Measurements from ENCODE around the gene SRGAP3. TPM values are rescaled to one million over a fixed set of nuclear protein-coding genes. Genes with fewer than 3 reads are reported as not detected.

Gene SRGAP3
- total RNA-seq, 4 donors from 2014 or later: 14.7 to 58.9 (median 18.7) TPM

DNA sequence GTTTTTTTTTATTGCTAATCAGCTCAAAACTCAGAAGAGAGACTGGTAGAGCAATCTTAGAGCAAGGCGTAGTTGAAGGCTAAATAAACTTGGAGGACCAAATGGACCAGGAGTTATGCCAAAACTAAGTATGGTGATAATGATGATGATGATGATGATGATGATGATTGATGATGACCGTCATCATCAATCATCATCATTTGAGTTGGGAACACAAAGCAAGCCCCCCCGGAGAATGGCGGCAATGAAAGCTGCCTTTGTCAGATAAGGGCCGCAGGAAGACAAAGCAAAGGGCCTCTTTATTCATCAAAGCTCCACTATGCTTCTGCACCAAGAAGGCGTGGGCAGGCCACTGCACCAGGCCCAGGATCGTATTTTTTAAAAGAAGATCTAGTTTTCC lies 204.1 kb downstream of the SRGAP3 start:
- 93 to 94% methylated on average over 7 of the region's 7 CpGs for WGBS, 2 donors
- TF ChIP-seq POLR2A (IDR thresholded peaks at IDR 0.05): no peak
- TF ChIP-seq, protein P1, sequence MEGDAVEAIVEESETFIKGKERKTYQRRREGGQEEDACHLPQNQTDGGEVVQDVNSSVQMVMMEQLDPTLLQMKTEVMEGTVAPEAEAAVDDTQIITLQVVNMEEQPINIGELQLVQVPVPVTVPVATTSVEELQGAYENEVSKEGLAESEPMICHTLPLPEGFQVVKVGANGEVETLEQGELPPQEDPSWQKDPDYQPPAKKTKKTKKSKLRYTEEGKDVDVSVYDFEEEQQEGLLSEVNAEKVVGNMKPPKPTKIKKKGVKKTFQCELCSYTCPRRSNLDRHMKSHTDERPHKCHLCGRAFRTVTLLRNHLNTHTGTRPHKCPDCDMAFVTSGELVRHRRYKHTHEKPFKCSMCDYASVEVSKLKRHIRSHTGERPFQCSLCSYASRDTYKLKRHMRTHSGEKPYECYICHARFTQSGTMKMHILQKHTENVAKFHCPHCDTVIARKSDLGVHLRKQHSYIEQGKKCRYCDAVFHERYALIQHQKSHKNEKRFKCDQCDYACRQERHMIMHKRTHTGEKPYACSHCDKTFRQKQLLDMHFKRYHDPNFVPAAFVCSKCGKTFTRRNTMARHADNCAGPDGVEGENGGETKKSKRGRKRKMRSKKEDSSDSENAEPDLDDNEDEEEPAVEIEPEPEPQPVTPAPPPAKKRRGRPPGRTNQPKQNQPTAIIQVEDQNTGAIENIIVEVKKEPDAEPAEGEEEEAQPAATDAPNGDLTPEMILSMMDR (IDR thresholded peaks at IDR 0.05): no peak
- no peak overlapping the region for H3K4me3 ChIP-seq (replicated peaks in 1 of 3)
- no peak for DNase-seq
- intact Hi-C loops (cut with DNase I): no loop called here
- H3K4me1 ChIP-seq: no peaks in the 10 kb centered on the region
- H3K36me3 ChIP-seq: no peaks in the 10 kb centered on the region
- no peaks in the 10 kb centered on the region for H3K27me3 ChIP-seq
- H3K9me3 ChIP-seq: no peaks in the 10 kb centered on the region
- no peak overlapping the region for H3K27ac ChIP-seq

DNA sequence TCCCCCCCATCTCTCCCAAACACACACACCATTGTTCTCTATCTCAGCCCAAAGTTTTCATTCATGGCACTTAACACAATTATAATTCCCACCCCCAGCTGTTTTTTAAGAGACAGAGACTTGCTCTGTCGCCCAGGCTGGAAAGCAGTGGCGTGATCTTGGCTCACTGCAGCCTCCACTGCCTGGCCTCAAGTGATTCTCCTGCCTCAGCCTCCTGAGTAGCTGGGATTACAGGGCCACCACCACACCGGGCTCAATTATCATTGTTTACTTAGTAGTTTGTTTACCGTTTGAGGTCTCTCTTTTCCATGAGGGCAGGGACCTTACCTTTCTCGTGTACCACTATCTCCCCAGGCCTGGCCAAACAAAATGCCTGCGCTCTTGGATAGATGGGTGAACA lies 206.4 kb downstream of the SRGAP3 start:
- Histone ChIP-seq H3K27ac (no peak overlapping the region), H3K9me3 (no peaks in the 10 kb centered on the region), H3K36me3 (no peaks in the 10 kb centered on the region), H3K4me1 (no peaks in the 10 kb centered on the region), H3K4me3 (replicated peaks in 1 of 3) (no peak overlapping the region), H3K27me3 (no peaks in the 10 kb centered on the region)
- intact Hi-C loops (cut with DNase I): no loop called here
- 75 to 86% methylated on average over 6 of the region's 6 CpGs for WGBS, 2 donors
- no peak for DNase-seq
- TF ChIP-seq, protein P1 (IDR thresholded peaks at IDR 0.05): no peak
- no peak for TF ChIP-seq POLR2A (IDR thresholded peaks at IDR 0.05)

DNA sequence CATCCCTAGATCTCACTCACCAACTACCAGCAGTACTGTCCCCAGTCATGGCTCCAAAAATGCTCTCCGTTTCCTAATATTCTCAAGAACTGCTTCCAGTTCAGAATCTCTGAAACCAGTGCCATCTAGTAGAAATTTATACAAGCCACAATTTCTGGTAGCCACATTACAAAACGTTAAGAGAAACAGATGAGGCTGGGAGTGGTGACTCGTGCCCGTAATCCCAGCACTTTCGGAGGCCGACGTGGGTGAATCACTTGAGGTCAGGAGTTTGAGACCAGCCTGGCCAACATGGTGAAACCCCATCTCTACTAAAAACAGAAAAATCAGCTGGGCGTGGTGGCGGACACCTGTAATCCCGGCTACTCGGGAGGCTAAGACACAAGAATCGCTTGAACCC lies 207.8 kb downstream of the SRGAP3 start:
- Histone ChIP-seq H3K4me1 (no peaks in the 10 kb centered on the region), H3K9me3 (no peaks in the 10 kb centered on the region), H3K27me3 (no peaks in the 10 kb centered on the region), H3K4me3 (replicated peaks in 1 of 3) (no peak overlapping the region), H3K36me3 (no peaks in the 10 kb centered on the region), H3K27ac (no peak overlapping the region)
- intact Hi-C loops (cut with DNase I): no loop called here
- TF ChIP-seq POLR2A (IDR thresholded peaks at IDR 0.05): no peak
- no peak for DNase-seq
- 84 to 98% methylated on average over 12 of the region's 12 CpGs for WGBS, 2 donors

DNA sequence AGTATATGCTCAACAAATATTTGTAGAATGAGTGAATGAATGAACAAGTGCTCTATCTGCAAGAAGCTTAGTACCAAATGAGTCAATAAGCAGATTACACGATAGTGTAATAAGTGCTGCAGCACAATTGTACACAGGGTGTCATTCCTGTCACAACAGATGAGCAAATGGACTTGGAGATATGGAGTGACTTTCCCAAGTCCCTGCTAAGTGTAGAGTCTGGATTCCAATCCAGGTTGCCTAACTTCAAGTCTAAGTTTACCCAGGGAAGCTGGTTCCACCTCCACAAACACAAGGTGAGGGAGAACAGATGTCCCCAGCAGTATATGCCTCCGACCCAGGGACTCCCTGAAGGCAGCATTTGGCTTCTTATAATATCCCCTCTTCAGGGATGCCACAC lies 208.4 kb downstream of the SRGAP3 start:
- Histone ChIP-seq H3K27me3 (no peaks in the 10 kb centered on the region), H3K4me3 (replicated peaks in 1 of 3) (no peak overlapping the region), H3K36me3 (no peaks in the 10 kb centered on the region), H3K4me1 (no peaks in the 10 kb centered on the region), H3K27ac (no peak overlapping the region), H3K9me3 (no peaks in the 10 kb centered on the region)
- no peak for DNase-seq
- WGBS, 2 donors: 76 to 93% methylated on average over 2 of the region's 2 CpGs
- intact Hi-C loops (cut with DNase I): no loop called here
- TF ChIP-seq, protein P1 (IDR thresholded peaks at IDR 0.05): no peak
- TF ChIP-seq POLR2A (IDR thresholded peaks at IDR 0.05): no peak

DNA sequence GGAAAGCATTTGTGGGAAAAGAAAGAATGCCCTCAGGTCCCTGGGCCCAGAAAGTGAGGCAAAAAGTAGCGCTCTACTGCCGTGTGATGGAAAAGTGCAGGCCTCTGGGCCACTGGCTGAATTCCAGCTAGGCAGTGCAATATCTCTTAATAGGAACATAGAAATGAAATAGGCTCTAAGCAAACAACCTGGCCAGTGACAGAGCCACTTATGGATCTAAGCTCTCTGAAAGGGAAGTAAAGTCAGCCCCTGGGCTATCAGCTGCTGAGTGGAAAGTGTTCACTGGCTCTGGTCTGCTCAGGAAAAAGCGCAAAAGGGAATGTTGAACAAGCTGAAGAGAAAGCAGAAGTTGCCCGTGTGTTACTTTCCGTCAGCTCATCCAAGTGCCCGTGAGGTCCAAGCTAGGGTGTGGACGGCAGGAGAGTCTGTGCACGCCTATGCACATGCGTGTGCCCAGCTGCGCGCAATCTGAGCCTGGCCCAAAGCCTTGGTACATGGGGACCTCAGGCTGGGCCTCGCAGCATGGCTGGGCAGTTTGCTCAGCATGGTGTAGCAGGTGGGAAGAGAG lies 212.2 kb downstream of the SRGAP3 start:
- H3K27ac ChIP-seq: no peak overlapping the region
- intact Hi-C loops (cut with DNase I): no loop called here
- no peaks in the 10 kb centered on the region for H3K9me3 ChIP-seq
- no peak overlapping the region for H3K4me3 ChIP-seq (replicated peaks in 1 of 3)
- no peaks in the 10 kb centered on the region for H3K36me3 ChIP-seq
- WGBS, 2 donors: 81 to 92% methylated on average over 9 to 12 of the region's 12 CpGs
- no peaks in the 10 kb centered on the region for H3K27me3 ChIP-seq
- DNase-seq: no peak
- TF ChIP-seq, protein P1 (IDR thresholded peaks at IDR 0.05): no peak
- no peak for TF ChIP-seq POLR2A (IDR thresholded peaks at IDR 0.05)
- H3K4me1 ChIP-seq: no peaks in the 10 kb centered on the region
